HCT116 (cell line): Measurements from ENCODE around the gene ALK. TPM values are rescaled to one million over a fixed set of nuclear protein-coding genes. Genes with fewer than 3 reads are reported as not detected.

ENCODE experiments used
- ATAC-seq: fragments of 200-7000 bp; cut with Tn5 transposase; 2 replicates; pipeline ENCODE4 v1.9.1; 2020; ENCODE audit warnings: mild to moderate bottlenecking, moderate library complexity
- BruUV-seq: library from RNA; stranded (reverse); fragments of 400-500 nt; replicated peaks from 2 replicates; lab custom pipeline; 2021; lab: Mats Ljungman, UMichigan
- CTCF ChIA-PET: fragments of 300-600 bp; sonication (Branson Sonifier 250); formaldehyde crosslinking; loops from one replicate; lab custom pipeline; 2021; ENCODE audit warnings: antibody characterized with exemption; lab: Charles Lee
- POLR2A ChIA-PET: fragments of 300-600, 350-600 bp; sonication (Branson Sonifier 250); formaldehyde crosslinking; loops from one replicate; lab custom pipeline; 2021; ENCODE audit warnings: antibody characterized with exemption; lab: Charles Lee
- RAD21 ChIA-PET, 2 experiments: fragments of 300-600 bp; sonication (Branson Sonifier 250); formaldehyde crosslinking; loops; one replicate each; lab custom pipeline; 2023; ENCODE audit warnings: low total read pairs in 2 of 2; ENCODE audit not compliant: uncharacterized antibody in 2 of 2, unreplicated experiment in 2 of 2, low non-redundant PET in 1 of 2; lab: Charles Lee
- DNase-seq: peaks from one replicate; pipeline ENCODE4 v3.0.0-alpha.2; 2010; ENCODE audit warnings: low read depth, low spot score
- H2AFZ ChIP-seq: fragments of 200-600 bp; shearing (Covaris generic), sonication (generic); 2 replicates; pipeline ENCODE4 v1.6.1; 2017; ENCODE audit warnings: low read depth, mixed run types, mixed read lengths, antibody characterized with exemption, low read length; ENCODE audit not compliant: poor library complexity, severe bottlenecking
- H3K27ac ChIP-seq: 2 replicates; pipeline ENCODE4 v1.5.1; 2012; ENCODE audit warnings: low read depth, low read length
- H3K27me3 ChIP-seq: fragments of 200-600 bp; sonication (generic); 2 replicates; pipeline ENCODE4 v1.6.1; 2016; ENCODE audit warnings: mixed run types, low read length, mixed read lengths; ENCODE audit not compliant: insufficient read depth
- H3K36me3 ChIP-seq, 2 experiments: fragments of 200-500 bp in 1 of 2; fragments of 200-600 bp in 1 of 2; sonication (Bioruptor generic) in 1 of 2; sonication (generic) in 1 of 2; 2 replicates each; pipeline versions ENCODE4 v1.5.1 to v1.6.1; 2014 to 2016; ENCODE audit warnings: low read length in 2 of 2, inconsistent platforms in 1 of 2, mixed read lengths in 1 of 2, mixed run types in 1 of 2; ENCODE audit not compliant: insufficient read depth in 2 of 2, control insufficient read depth in 1 of 2
- H3K4me1 ChIP-seq, 2 experiments: fragments of 200-600 bp in 1 of 2; sonication (generic) in 1 of 2; 2 replicates each; pipeline versions ENCODE4 v1.5.1 to v1.6.1; 2012 to 2017; ENCODE audit warnings: low read length in 2 of 2, inconsistent platforms in 1 of 2, mild to moderate bottlenecking in 1 of 2, mixed read lengths in 1 of 2, mixed run types in 1 of 2, moderate library complexity in 1 of 2; ENCODE audit not compliant: insufficient read depth in 2 of 2, control insufficient read depth in 1 of 2
- H3K4me2 ChIP-seq: fragments of 200-600 bp; sonication (generic); 2 replicates; pipeline ENCODE4 v1.6.1; 2017; ENCODE audit warnings: mixed run types, low read length, mixed read lengths
- H3K4me3 ChIP-seq, 2 experiments: fragments of 200-600 bp in 1 of 2; sonication (generic) in 1 of 2; replicated peaks in 1 of 2; 2 replicates each; pipeline ENCODE4 v1.5.1; 2011 to 2016; ENCODE audit warnings: low read length in 2 of 2, control low read depth in 1 of 2, low read depth in 1 of 2, mild to moderate bottlenecking in 1 of 2, mixed read lengths in 1 of 2, mixed run types in 1 of 2
- H3K79me2 ChIP-seq: fragments of 200-600 bp; sonication (generic); 2 replicates; pipeline ENCODE4 v1.6.1; 2017; ENCODE audit warnings: mild to moderate bottlenecking, mixed run types, low read length, moderate library complexity, mixed read lengths; ENCODE audit not compliant: insufficient read depth
- H3K9ac ChIP-seq: fragments of 200-600 bp; sonication (generic); 2 replicates; pipeline ENCODE4 v1.6.1; 2016; ENCODE audit warnings: low read length, mixed read lengths
- H3K9me2 ChIP-seq: fragments of 200-600 bp; sonication (generic), shearing (Covaris generic); 2 replicates; pipeline ENCODE4 v1.6.1; 2017; ENCODE audit warnings: mixed run types, mild to moderate bottlenecking, moderate library complexity; ENCODE audit not compliant: insufficient read depth
- H3K9me3 ChIP-seq, 2 experiments: fragments of 200-500 bp in 1 of 2; fragments of 200-600 bp in 1 of 2; sonication (Bioruptor generic) in 1 of 2; sonication (generic) in 1 of 2; 2 replicates each; pipeline ENCODE4 v1.6.1; 2014 to 2017; ENCODE audit warnings: low read length in 2 of 2, mixed read lengths in 2 of 2, inconsistent platforms in 1 of 2, low read depth in 1 of 2, mild to moderate bottlenecking in 1 of 2, mixed run types in 1 of 2, moderate library complexity in 1 of 2; ENCODE audit not compliant: control insufficient read depth in 1 of 2, insufficient read depth in 1 of 2
- H4K20me1 ChIP-seq: fragments of 200-600 bp; sonication (generic), shearing (Covaris generic); 2 replicates; pipeline ENCODE4 v1.6.1; 2017; ENCODE audit warnings: mixed run types, mild to moderate bottlenecking, moderate library complexity; ENCODE audit not compliant: insufficient read depth
- CBX3 ChIP-seq: IDR thresholded peaks from 2 replicates; pipeline ENCODE4 v1.6.1; 2012; ENCODE audit warnings: low read depth
- EGR1 ChIP-seq: IDR thresholded peaks from 2 replicates; pipeline ENCODE4 v1.6.1; 2012; ENCODE audit warnings: low read depth
- ELF1 ChIP-seq: IDR thresholded peaks from 2 replicates; pipeline ENCODE4 v1.6.1; 2012; ENCODE audit warnings: low read depth, borderline replicate concordance
- EZH2 ChIP-seq: fragments of 200-600 bp; sonication (generic); IDR thresholded peaks from 2 replicates; pipeline ENCODE4 v1.6.1; 2017; ENCODE audit warnings: antibody characterized with exemption, mixed run types
- EZH2phosphoT487 ChIP-seq: fragments of 200-600 bp; IDR thresholded peaks from 2 replicates; pipeline ENCODE4 v1.6.1; 2018; ENCODE audit warnings: antibody characterized with exemption, borderline replicate concordance
- JUND ChIP-seq: IDR thresholded peaks from 2 replicates; pipeline ENCODE4 v1.6.1; 2012
- POLR2A ChIP-seq: IDR thresholded peaks from 2 replicates; pipeline ENCODE4 v1.7.0; 2011; ENCODE audit warnings: borderline replicate concordance; ENCODE audit not compliant: insufficient read depth, insufficient read length; ENCODE audit errors: extremely low read depth
- POLR2AphosphoS5 ChIP-seq: IDR thresholded peaks from 2 replicates; pipeline ENCODE4 v1.6.1; 2011; ENCODE audit warnings: mild to moderate bottlenecking, low read depth, low read length, moderate library complexity
- SIN3A ChIP-seq: IDR thresholded peaks from 2 replicates; pipeline ENCODE4 v1.6.1; 2012; ENCODE audit warnings: low read depth
- SP1 ChIP-seq: IDR thresholded peaks from 2 replicates; pipeline ENCODE4 v1.6.1; 2012; ENCODE audit warnings: low read depth
- SRF ChIP-seq: IDR thresholded peaks from 2 replicates; pipeline ENCODE4 v1.6.1; 2012; ENCODE audit warnings: low read depth
- TCF7L2 ChIP-seq: IDR thresholded peaks from 2 replicates; pipeline ENCODE4 v1.7.0; 2011; ENCODE audit warnings: borderline replicate concordance, inconsistent platforms; ENCODE audit not compliant: insufficient read depth, insufficient read length; ENCODE audit errors: extremely low read depth
- YY1 ChIP-seq: IDR thresholded peaks from 2 replicates; pipeline ENCODE4 v1.6.1; 2011; ENCODE audit warnings: low read length, low read depth, moderate library complexity, mild to moderate bottlenecking; ENCODE audit not compliant: insufficient replicate concordance; ENCODE audit errors: extremely low read depth
- ZNF274 ChIP-seq: fragments of 200-500 bp; sonication (Bioruptor generic); IDR thresholded peaks from 2 replicates; pipeline ENCODE4 v1.6.1; 2014; ENCODE audit warnings: mild to moderate bottlenecking, low read depth, low read length, inconsistent platforms
- intact Hi-C: fragments of 100-400 bp; cut with micrococcal nuclease; formaldehyde crosslinking; loops from 2 replicates; pipeline ENCODE4 v1.10.0; 2022
- total RNA-seq: library from RNA; stranded (reverse); gene quantifications from one replicate; pipeline ENCODE4 v1.2.1, GENCODE V29; 2021; ENCODE audit not compliant: unreplicated experiment
- TF ChIP-seq, protein P1 (sequence below): IDR thresholded peaks from 2 replicates; pipeline ENCODE4 v1.6.1; 2012; ENCODE audit warnings: low read depth
- TF ChIP-seq, protein P2 (sequence below): IDR thresholded peaks from 2 replicates; pipeline ENCODE4 v1.6.1; 2012
- TF ChIP-seq, protein P3 (sequence below), 3 experiments: fragments of 200-600 bp in 1 of 3; sonication (generic) in 1 of 3; IDR thresholded peaks in 2 of 3; conservative IDR thresholded peaks in 1 of 3; 2 replicates each; pipeline ENCODE4 v1.5.1; 2012 to 2017; ENCODE audit warnings: low read depth in 2 of 3, low read length in 2 of 3, antibody characterized with exemption in 1 of 3, borderline replicate concordance in 1 of 3, control low read depth in 1 of 3, mild to moderate bottlenecking in 1 of 3, mixed read lengths in 1 of 3, mixed run types in 1 of 3, moderate library complexity in 1 of 3; ENCODE audit not compliant: insufficient read depth in 1 of 3
- TF ChIP-seq, protein P4 (sequence below): IDR thresholded peaks from 2 replicates; pipeline ENCODE4 v1.6.1; 2011; ENCODE audit warnings: mild to moderate bottlenecking, low read length, moderate library complexity; ENCODE audit not compliant: insufficient replicate concordance; ENCODE audit errors: extremely low read depth

Gene ALK
- total RNA-seq, 1 experiment from 2014 or later: not detected

DNA sequence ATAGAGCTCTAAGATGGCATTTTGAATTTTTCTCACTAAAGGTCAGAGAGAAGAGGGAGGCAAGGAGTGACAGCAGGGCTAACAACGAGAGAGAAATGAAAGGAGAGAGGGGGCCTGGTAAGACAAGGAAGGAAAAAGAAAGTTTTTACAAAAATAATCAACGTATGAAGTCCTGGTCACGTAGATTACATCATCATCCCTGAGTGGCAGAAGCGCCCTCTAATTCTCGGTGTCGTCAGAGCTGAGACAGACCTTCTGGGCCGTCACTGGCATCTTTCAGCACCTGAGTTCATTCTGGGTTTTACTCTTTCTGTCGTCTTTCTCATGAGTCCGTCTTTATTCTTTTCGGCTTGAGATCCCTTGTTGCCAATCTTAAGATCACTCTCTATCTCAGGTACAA is 329.8 kb downstream of the ALK start:
- Histone ChIP-seq H2AFZ (no peak overlapping the region), H3K9ac (no peak overlapping the region), H3K36me3 (no peaks in the 10 kb centered on the region), H4K20me1 (no peaks in the 10 kb centered on the region), H3K79me2 (no peaks in the 10 kb centered on the region), H3K27me3 (peaks cover 24% of the 10 kb centered on the region), H3K4me3 (no peak overlapping the region), H3K9me2 (no peaks in the 10 kb centered on the region), H3K9me3 (no peaks in the 10 kb centered on the region), H3K4me2 (no peak overlapping the region), H3K27ac (no peak overlapping the region), H3K4me1 (no peaks in the 10 kb centered on the region)
- no peak for ATAC-seq
- DNase-seq: no peak
- no TSS peak for BruUV-seq
- ChIA-PET CTCF (interaction anchor here (0.8 kb wide), 1 partner anchor 13 kb away, joined by 4 read pairs; no protein-coding TSS in a partner anchor), POLR2A (no interaction called here), RAD21 (no interaction called here)
- intact Hi-C loops: no loop called here
- TF ChIP-seq JUND (no peak), YY1 (no peak), POLR2A (no peak), ELF1 (no peak), SP1 (no peak), POLR2AphosphoS5 (no peak), CBX3 (no peak), ZNF274 (no peak), EGR1 (no peak), SRF (no peak), SIN3A (no peak), TCF7L2 (no peak), EZH2phosphoT487 (no peak), EZH2 (no peak)
- TF ChIP-seq, protein P1, sequence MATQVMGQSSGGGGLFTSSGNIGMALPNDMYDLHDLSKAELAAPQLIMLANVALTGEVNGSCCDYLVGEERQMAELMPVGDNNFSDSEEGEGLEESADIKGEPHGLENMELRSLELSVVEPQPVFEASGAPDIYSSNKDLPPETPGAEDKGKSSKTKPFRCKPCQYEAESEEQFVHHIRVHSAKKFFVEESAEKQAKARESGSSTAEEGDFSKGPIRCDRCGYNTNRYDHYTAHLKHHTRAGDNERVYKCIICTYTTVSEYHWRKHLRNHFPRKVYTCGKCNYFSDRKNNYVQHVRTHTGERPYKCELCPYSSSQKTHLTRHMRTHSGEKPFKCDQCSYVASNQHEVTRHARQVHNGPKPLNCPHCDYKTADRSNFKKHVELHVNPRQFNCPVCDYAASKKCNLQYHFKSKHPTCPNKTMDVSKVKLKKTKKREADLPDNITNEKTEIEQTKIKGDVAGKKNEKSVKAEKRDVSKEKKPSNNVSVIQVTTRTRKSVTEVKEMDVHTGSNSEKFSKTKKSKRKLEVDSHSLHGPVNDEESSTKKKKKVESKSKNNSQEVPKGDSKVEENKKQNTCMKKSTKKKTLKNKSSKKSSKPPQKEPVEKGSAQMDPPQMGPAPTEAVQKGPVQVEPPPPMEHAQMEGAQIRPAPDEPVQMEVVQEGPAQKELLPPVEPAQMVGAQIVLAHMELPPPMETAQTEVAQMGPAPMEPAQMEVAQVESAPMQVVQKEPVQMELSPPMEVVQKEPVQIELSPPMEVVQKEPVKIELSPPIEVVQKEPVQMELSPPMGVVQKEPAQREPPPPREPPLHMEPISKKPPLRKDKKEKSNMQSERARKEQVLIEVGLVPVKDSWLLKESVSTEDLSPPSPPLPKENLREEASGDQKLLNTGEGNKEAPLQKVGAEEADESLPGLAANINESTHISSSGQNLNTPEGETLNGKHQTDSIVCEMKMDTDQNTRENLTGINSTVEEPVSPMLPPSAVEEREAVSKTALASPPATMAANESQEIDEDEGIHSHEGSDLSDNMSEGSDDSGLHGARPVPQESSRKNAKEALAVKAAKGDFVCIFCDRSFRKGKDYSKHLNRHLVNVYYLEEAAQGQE: no peak
- TF ChIP-seq, protein P2, sequence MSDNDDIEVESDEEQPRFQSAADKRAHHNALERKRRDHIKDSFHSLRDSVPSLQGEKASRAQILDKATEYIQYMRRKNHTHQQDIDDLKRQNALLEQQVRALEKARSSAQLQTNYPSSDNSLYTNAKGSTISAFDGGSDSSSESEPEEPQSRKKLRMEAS: no peak
- TF ChIP-seq, protein P3, sequence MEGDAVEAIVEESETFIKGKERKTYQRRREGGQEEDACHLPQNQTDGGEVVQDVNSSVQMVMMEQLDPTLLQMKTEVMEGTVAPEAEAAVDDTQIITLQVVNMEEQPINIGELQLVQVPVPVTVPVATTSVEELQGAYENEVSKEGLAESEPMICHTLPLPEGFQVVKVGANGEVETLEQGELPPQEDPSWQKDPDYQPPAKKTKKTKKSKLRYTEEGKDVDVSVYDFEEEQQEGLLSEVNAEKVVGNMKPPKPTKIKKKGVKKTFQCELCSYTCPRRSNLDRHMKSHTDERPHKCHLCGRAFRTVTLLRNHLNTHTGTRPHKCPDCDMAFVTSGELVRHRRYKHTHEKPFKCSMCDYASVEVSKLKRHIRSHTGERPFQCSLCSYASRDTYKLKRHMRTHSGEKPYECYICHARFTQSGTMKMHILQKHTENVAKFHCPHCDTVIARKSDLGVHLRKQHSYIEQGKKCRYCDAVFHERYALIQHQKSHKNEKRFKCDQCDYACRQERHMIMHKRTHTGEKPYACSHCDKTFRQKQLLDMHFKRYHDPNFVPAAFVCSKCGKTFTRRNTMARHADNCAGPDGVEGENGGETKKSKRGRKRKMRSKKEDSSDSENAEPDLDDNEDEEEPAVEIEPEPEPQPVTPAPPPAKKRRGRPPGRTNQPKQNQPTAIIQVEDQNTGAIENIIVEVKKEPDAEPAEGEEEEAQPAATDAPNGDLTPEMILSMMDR (IDR thresholded peaks at IDR 0.05 in 2 of 3, conservative IDR thresholded peaks at IDR 0.05 in 1 of 3; ENCODE audit: borderline replicate concordance in 1 of 3, insufficient read depth in 1 of 3, low read depth in 2 of 3, low read length in 2 of 3): no peak
- TF ChIP-seq, protein P4, sequence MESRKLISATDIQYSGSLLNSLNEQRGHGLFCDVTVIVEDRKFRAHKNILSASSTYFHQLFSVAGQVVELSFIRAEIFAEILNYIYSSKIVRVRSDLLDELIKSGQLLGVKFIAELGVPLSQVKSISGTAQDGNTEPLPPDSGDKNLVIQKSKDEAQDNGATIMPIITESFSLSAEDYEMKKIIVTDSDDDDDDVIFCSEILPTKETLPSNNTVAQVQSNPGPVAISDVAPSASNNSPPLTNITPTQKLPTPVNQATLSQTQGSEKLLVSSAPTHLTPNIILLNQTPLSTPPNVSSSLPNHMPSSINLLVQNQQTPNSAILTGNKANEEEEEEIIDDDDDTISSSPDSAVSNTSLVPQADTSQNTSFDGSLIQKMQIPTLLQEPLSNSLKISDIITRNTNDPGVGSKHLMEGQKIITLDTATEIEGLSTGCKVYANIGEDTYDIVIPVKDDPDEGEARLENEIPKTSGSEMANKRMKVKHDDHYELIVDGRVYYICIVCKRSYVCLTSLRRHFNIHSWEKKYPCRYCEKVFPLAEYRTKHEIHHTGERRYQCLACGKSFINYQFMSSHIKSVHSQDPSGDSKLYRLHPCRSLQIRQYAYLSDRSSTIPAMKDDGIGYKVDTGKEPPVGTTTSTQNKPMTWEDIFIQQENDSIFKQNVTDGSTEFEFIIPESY: no peak
